ENCODE data around the gene SEMA6D. TPM values are rescaled to one million over a fixed set of nuclear protein-coding genes. Genes with fewer than 3 reads are reported as not detected.

The SEMA6D gene
- total and polyA plus RNA-seq, 2 donors (not counting 3 experiments of a cell fraction or from before 2014, with no cell fraction given), result 16.3 to 22.5 TPM

- dilution Hi-C loops (cut with MboI; ENCODE audit: extremely low pct_ligation_motif_present, low sequenced_read_pairs) (no loop called here), intact Hi-C loops (cut with micrococcal nuclease) (no loop called here)
- Histone ChIP-seq H3K9me3 (replicated peaks; ENCODE audit: control insufficient read depth, insufficient read depth, low read length) (no peaks in the 10 kb centered on the region), H3K4me2 (ENCODE audit: insufficient read depth, low read length) (no peak overlapping the region), H3K36me3 (ENCODE audit: control insufficient read depth in 2 of 2, extremely low read depth in 1 of 2, insufficient read depth in 2 of 2, low read length in 2 of 2) (no peaks in the 10 kb centered on the region), H3K79me2 (ENCODE audit: control insufficient read depth, insufficient read depth, low read length) (peaks cover 3% of the 10 kb centered on the region), H3K27me3 (ENCODE audit: control insufficient read depth in 2 of 2, insufficient read depth in 2 of 2, low read length in 2 of 2) (no peaks in the 10 kb centered on the region), H3K4me1 (ENCODE audit: control insufficient read depth, extremely low read depth, insufficient read depth, low read length) (peaks cover 6% of the 10 kb centered on the region), H4K20me1 (replicated peaks; ENCODE audit: control insufficient read depth, extremely low read depth, insufficient read depth, low read length) (no peaks in the 10 kb centered on the region), H3K9me1 (replicated peaks; ENCODE audit: control insufficient read depth, extremely low read depth, insufficient read depth, low read length) (no peaks in the 10 kb centered on the region), H3K4me3 (replicated peaks in 1 of 3; ENCODE audit: insufficient read depth in 1 of 3, low read depth in 1 of 3, low read length in 3 of 3) (no peak overlapping the region), H3K27ac (ENCODE audit: insufficient read depth, low read depth, low read length) (no peak overlapping the region), H3K9ac (replicated peaks; ENCODE audit: extremely low read depth, insufficient read depth, low read length) (no peak overlapping the region), H2AFZ (ENCODE audit: low read depth, low read length) (no peak overlapping the region)
- BruUV-seq (replicated peaks), result no TSS peak
- FAIRE-seq (no peak), DNase-seq (ENCODE audit: low read depth, low spot score) (no peak)
- TF ChIP-seq POLR2AphosphoS5 (IDR thresholded peaks at IDR 0.05; ENCODE audit: insufficient read depth, low read depth, low read length), result no peak
- TF ChIP-seq CTCF (IDR thresholded peaks at IDR 0.05; ENCODE audit: extremely low read depth in 1 of 2, insufficient read depth in 1 of 2, low read depth in 1 of 2, low read length in 2 of 2), result no peak
- TF ChIP-seq FOS (IDR thresholded peaks at IDR 0.05; ENCODE audit: borderline replicate concordance, insufficient read depth, low read length), result no peak
- TF ChIP-seq EZH2 (IDR thresholded peaks at IDR 0.05; ENCODE audit: borderline replicate concordance, low read depth, low read length, severe bottlenecking), result no peak
- TF ChIP-seq MAX (IDR thresholded peaks at IDR 0.05; ENCODE audit: insufficient read depth, insufficient read length), result no peak
- ChIA-PET POLR2A (no interaction called here), CTCF (interaction anchor here (0.9 kb wide), 1 partner anchor 13 kb away, joined by 3 read pairs; no protein-coding TSS in a partner anchor)
Observed at GRCh38 chr15:47731230-47731629, 13.9 kb downstream of the SEMA6D start.

GRCh38 chr15:47732248-47732647 lies 14.9 kb downstream of the SEMA6D start:
- H3K79me2 ChIP-seq (ENCODE audit: control insufficient read depth, insufficient read depth, low read length), result peaks cover 3% of the 10 kb centered on the region
- no peak for TF ChIP-seq POLR2AphosphoS5 (IDR thresholded peaks at IDR 0.05; ENCODE audit: insufficient read depth, low read depth, low read length)
- no peak for TF ChIP-seq EZH2 (IDR thresholded peaks at IDR 0.05; ENCODE audit: borderline replicate concordance, low read depth, low read length, severe bottlenecking)
- no peak for TF ChIP-seq MAX (IDR thresholded peaks at IDR 0.05; ENCODE audit: insufficient read depth, insufficient read length)
- no peak overlapping the region for H2AFZ ChIP-seq (ENCODE audit: low read depth, low read length)
- no peaks in the 10 kb centered on the region for H3K9me3 ChIP-seq (replicated peaks; ENCODE audit: control insufficient read depth, insufficient read depth, low read length)
- H3K27me3 ChIP-seq (ENCODE audit: control insufficient read depth in 2 of 2, insufficient read depth in 2 of 2, low read length in 2 of 2), result no peaks in the 10 kb centered on the region
- H3K4me2 ChIP-seq (ENCODE audit: insufficient read depth, low read length), result no peak overlapping the region
- H3K9me1 ChIP-seq (replicated peaks; ENCODE audit: control insufficient read depth, extremely low read depth, insufficient read depth, low read length), result no peaks in the 10 kb centered on the region
- no peaks in the 10 kb centered on the region for H4K20me1 ChIP-seq (replicated peaks; ENCODE audit: control insufficient read depth, extremely low read depth, insufficient read depth, low read length)
- BruUV-seq (replicated peaks), result no TSS peak
- H3K4me1 ChIP-seq (ENCODE audit: control insufficient read depth, extremely low read depth, insufficient read depth, low read length), result no peaks in the 10 kb centered on the region
- no peak for FAIRE-seq
- intact Hi-C loops (cut with micrococcal nuclease) (no loop called here), dilution Hi-C loops (cut with MboI; ENCODE audit: extremely low pct_ligation_motif_present, low sequenced_read_pairs) (no loop called here)
- no peak overlapping the region for H3K9ac ChIP-seq (replicated peaks; ENCODE audit: extremely low read depth, insufficient read depth, low read length)
- DNase-seq (ENCODE audit: low read depth, low spot score), result no peak
- H3K27ac ChIP-seq (ENCODE audit: insufficient read depth, low read depth, low read length), result no peak overlapping the region
- no peaks in the 10 kb centered on the region for H3K36me3 ChIP-seq (ENCODE audit: control insufficient read depth in 2 of 2, extremely low read depth in 1 of 2, insufficient read depth in 2 of 2, low read length in 2 of 2)
- ChIA-PET CTCF (no interaction called here), POLR2A (no interaction called here)
- no peak overlapping the region for H3K4me3 ChIP-seq (replicated peaks in 1 of 3; ENCODE audit: insufficient read depth in 1 of 3, low read depth in 1 of 3, low read length in 3 of 3)

All from endothelial cell of umbilical vein (primary cell).